Esophagus mucosa (tissue), 1 donor: ENCODE measurements around the gene NMT2. TPM values are rescaled to one million over a fixed set of nuclear protein-coding genes. Genes with fewer than 3 reads are reported as not detected.

Experiments
- ATAC-seq: fragments of 200-7000 bp; cut with Tn5 transposase; one replicate; pipeline ENCODE4 v1.9.1; 2020
- total RNA-seq: library from RNA; stranded (reverse); gene quantifications from one replicate; pipeline ENCODE4 v1.2.4, GENCODE V29; 2023
- donor health status: DM: yes; HTN: yes; CAD: no.

The NMT2 gene
- total RNA-seq, 1 donor from 2014 or later = 5.8 TPM

DNA sequence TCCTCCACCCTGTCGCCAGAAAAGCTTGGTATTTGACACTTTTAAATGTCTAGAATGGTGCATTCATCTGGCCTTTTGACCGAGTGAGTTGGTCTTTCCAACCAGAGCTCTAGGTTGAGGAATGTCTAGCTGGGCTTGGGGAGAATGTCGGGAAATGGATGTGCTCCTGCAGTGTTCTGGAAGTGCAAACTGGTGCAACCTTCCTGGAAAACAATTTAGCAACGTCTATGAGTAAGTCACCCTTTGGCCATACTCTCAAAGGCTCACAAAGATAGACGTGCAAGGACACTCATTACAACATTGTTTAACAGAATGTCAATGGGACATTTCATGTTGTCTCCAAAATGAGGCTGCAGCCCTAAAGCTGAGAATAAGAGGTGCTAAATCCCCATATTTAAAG lies 12.2 kb upstream of the NMT2 start:
- ATAC-seq = peak; percentile 68

DNA sequence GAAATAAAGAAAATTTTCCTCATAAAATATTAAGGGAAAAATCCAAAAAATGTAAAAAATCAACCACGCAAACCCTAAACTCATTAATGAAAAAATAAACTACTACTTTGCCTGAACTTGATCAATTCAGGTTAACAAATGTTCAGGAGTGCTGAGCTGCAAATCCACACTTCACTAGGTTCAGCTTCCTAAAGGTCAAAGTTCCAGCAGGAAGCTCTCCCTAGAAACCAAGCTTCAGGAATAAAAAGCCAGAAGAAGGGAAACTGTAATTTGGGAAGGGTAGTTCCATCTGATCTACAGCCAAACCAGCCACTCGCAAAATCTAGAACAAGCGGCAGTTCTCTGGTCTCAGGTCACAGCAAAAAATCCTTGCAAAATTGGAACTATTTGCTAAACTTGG lies 7.8 kb upstream of the NMT2 start:
- no peak for ATAC-seq

DNA sequence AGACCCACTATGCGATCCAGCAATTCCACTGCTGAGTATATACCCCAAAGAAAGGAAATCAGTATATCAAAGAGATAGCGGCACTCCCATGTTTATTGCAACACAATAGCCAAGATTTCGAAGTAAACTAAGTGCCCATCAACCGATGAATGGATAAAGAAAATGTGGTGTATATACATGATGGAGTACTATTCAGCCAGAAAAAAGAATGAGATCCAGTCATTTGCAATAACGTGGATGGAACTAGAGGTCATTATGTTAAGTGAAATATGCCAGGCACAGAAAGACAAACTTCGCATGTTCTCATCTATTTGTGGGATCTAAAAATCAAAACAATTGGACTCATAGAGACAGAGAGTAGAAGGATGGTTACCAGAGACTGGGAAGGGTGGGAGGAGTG lies 7.1 kb upstream of the NMT2 start:
- no peak for ATAC-seq

DNA sequence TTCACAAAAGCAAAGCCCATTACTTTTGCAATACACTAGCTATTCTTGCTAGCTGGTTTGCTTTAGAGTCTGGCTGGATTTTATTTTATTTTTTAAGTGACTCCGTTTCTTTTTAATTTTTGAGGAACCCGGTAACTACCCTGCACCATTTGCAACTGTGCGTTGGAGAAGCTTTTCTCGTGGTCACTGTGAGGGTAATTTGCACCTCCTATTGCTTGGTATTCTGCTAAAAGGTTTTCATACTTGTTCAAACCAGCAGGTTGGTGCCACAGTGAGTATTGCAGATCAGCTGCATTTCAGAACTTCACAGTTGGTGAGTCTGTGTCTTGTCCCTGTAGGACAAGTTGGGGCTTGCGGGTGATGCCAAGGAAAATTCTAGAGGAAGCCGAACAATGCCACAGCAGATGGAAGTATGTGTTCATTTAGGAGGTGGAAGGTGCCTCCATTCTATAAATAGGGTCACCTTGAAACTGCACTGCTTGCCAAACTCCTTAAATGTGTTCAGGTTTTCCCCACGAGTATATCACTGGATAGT lies 3.9 kb upstream of the NMT2 start:
- no peak for ATAC-seq

DNA sequence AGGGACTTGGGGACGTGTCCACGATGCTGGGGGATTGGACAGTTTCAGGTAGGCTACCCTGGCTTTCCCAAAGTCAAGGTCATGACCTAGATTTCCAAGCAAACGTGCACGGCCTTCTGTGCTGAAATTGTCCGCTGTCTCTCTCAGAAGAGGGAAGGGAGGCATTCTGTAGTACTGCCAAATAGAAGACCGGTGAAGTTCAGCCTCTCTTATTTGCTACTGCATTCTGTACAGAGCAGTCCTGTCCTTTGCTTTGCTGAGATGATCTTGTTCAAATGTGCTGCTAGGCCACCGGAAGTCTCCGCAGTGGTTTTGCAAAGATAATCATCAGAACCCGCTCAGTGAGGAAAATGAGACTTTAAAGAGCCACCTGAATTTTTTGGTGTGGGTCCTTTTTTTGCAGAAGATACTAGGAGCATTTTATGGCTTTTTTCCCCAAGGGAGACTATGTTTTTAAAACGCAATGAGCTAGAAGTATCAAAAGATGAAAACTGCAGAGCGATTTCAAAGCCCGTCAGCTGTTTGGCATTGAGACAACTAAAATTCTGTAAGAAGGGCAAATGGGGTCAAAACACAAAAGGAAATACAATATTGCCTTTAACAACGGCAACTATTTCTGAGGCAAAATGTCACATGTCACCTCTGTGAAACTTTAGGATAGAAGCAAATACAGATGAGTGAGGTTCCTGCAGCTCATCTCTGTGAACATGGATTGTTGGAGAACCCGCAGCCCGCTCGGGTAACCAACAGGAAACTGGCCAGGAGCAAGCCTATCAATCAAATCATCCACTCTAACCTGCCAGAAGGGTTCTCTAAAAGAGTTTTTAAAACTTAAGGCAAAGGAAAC lies 1.3 kb upstream of the NMT2 start:
- no peak for ATAC-seq

DNA sequence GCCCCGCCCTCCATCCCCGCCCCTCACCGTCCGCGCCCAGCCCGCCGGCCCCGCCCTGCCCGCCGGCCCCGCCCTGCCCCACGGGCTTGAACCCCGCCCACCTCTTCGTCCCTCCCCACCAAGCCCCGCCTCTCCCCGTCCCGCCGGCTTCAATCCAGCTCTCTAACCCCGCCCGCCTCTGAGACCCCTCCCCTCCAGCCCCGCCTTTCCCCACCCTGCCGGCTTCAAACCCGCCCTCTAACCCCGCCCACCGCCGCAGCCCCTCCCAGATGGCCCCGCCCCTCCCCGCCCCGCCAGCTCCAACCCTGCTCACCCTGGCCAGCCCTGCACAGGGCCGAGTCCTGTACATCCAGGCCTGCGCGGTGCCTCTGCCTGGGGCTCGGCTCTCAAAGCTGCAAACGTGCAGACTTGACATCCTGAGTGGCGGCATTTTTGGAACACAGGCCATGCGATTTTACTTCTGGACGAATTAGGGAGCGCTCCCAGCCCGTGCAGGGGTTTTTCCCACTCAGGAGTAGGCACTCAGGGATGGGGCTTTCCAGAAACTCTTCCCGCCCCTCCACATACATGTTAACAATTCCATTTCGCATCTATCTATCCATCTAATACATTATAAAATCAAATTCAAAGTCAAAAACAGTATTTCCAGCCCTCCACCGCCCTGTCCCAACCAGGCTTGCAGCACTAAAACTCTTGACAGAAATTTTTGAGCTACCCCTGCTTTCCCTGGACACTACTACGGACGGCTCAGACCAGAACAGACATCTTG lies 477 bp upstream of the NMT2 start:
- peak; percentile 97 for ATAC-seq

DNA sequence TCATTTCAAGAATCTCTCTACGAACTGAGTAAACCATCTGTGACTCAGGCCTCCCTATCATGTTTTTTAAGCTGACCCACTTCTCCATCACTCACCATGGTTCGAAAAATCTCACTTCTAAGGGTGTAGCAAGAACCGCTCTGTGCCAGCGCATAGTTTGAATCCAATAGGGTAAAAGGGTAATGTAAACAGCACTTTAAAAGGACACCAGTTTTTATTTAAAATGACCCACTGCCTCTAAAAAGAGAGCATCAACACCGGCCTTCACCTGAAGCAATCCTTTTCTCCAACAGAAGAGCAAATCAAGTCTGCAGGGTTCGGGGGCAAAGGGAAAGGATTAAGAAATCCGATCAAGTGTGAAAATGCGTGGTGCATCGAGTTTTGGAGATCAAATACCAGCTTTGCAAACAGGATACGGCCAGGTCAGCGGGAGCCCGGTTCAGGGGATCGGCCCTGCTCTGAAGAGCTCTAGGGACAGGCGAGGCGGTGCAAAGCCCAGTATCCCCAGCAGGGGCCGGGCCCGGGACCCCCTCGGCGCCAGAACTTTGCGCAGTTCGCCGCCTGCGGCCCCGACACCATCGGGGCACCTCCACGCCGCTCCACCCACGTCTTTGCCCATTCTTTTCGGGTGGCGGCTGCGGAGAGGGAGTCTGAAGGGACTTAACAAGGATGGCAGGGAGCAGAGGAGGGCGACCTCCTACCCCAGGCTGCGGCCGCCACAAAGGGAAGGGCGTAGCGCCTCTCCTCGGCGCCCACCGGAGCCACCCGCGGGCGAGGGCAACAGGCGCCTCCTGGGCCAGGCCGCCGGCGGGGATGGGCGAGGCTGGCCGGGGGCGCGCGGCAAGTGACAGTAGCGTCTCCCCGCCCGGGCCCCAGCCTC lies 842 bp downstream of the NMT2 start:
- peak; percentile 12 for ATAC-seq

DNA sequence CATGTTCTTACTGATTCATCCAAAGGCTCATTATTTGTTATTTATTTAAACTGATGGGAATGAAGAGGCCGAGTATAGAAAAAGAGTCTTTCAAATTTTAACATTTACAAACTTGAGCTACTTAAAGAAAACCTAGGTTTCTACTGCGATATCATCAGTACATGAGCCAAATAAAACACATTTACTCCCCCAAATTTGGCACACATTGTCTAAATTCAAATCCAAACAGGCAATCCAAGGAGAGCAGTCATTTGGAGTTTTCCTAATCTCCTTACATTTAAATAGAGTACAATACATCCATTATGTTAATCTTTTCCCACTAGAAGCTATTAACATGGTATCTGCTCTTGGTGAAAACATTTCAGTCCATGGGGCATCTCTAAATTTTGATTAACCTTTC lies 2.2 kb downstream of the NMT2 start:
- ATAC-seq = no peak

DNA sequence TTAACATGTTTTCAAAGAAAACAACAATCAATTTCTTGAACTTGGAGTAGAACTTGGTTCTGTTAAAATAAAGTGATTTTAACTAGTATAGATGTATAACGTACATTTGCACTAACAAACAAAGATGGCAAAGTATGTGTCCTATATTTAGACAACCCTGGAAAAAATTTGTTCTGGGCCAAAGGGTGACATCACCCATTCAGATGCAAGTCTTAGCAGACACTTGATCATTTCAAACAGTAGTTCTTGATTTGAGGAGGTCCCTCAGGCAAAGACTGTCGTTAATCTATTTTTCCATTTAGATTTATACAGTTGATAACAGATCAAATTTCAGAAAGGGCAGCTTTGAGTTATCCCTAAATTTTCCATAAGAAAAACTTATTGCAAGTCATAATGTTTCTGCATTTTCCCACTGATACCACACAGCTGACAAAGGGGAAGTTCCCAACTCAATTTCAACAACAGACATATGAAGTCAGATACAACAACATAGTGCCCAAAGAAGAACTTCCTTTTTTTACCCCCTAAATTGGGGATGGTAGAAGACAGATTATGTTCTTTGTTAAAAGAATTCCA lies 5.2 kb downstream of the NMT2 start:
- no peak for ATAC-seq

DNA sequence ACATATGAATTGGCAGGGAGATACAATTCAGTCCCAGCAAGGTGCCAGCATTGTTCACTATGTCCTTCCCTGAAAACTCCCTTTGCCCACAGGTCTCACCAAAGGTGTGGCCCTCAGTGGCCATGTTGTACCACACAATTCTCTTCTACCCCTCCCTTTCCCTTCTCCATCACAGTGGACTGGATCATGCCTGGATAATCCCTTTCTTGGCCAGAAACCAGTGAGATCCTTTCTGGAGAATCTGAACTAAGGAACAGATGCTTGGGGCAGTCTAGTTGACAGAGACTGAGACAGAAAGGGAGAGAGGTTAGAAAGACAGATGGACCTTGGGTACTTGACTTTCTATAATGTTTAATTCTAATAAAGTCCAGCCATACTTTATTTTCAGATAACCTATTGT lies 9.5 kb downstream of the NMT2 start:
- ATAC-seq = no peak

DNA sequence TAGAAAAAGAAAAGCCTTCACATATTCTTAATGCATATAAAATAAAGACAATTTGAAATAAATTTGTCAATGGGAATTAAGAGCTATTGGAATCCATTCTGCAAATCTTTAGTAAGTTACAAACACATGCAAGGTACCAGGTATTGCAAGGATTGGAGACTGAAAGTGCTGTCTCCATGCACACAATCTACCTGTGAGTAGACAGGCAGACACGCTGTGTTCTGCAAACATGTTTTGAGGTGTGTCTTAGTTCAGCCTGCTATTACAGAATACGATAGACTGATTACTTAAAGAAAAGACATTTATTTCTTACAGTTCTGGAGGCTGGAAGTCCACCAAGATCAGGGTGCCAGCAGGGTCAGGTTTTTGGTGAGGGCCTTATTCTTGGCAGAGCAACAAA lies 10.0 kb downstream of the NMT2 start:
- ATAC-seq = peak; percentile 48

DNA sequence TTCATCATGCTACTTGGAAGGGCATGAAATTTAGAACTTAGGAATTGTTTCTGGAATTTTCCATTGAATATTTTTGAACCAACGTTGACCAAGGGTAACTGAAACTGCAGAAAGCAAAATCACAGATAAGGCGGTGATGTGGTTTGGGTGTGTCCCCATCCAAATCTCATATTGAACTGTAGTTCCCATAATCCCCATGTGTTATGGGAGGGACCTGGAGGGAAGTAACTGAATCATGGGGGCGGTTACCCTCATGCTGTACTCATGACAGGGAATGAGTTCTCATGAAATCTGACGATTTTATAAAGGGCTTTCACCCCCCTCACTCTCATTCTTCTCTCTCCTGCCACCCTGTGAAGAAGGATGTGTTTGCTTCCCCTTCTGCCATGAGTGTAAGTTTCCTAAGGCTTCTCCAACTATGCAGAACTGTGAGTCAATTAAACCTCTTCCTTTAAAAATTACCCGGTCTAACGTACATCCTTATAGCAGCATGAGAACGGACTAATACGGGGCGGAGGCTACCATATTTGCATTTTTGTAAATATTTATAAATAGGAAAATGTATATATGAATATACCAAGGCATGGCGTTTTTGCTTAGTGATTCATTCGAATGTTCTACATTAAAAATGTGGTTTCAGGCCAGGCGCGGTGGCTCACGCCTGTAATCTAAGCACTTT lies 12.4 kb downstream of the NMT2 start:
- no peak for ATAC-seq

DNA sequence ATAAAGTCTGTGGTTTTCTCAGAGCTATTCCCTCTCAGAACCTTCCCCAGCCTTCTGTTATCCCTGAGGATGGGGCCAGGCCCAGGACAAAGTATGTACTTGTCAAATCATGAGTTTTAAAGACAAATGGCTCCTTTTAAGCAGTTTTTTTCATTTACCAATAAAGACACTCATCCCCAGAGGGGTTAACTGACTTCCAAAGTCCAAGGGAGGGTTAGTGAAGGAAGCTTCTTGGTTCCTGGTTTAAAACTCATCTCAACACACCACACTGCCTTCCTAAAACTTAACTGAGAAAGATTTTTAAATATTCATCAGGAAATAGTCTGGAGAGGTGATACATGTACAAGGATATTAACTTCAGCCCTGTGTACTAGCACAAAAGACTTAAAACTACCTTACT lies 15.9 kb downstream of the NMT2 start:
- no peak for ATAC-seq

DNA sequence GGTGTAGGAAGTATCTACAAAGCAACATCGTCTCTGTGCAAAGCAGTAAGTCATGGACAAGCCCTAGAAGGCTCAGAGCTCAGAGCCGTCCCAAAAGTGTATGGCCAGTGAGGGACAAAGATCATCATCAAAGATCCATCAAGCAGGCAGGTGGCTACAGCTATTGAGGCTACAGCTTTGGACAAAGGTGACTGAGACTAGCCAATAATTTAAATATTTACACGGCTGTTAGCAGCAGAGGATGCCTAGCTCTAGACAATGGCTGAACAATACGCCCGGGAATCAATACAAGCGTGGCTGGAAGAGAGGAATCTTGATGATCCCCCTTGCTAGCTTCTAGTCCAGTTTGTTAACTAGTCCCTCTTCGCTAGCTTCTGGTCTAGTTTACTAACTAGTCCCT lies 17.9 kb downstream of the NMT2 start:
- no peak for ATAC-seq

DNA sequence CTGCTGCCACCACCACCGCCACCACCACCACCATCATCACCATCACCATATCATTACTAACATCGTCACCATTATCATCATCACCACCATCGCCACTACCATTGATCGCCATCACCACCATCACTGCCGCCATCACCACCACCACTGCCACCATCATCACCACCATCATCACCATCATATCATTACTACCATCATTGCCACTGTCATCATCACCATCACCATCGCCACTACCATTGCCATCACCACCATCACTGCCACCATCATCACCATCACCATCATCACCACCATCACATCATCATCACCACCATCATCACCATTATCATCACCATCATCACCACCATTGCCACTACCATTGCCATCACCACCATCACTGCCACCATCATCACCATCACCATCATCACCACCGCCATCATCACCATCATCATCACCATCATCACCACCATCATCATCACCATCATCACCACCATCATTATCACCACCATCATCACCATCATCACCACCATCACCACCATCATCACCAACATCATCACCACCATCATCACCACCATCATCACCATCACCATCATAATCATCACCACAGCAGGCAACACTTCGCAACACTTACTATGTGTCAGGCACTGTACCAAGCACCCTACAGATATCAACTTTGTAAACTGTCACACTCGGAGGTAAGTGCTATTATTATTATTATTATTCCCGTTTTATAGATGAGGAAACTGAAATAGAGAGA lies 19.3 kb downstream of the NMT2 start:
- ATAC-seq = no peak

DNA sequence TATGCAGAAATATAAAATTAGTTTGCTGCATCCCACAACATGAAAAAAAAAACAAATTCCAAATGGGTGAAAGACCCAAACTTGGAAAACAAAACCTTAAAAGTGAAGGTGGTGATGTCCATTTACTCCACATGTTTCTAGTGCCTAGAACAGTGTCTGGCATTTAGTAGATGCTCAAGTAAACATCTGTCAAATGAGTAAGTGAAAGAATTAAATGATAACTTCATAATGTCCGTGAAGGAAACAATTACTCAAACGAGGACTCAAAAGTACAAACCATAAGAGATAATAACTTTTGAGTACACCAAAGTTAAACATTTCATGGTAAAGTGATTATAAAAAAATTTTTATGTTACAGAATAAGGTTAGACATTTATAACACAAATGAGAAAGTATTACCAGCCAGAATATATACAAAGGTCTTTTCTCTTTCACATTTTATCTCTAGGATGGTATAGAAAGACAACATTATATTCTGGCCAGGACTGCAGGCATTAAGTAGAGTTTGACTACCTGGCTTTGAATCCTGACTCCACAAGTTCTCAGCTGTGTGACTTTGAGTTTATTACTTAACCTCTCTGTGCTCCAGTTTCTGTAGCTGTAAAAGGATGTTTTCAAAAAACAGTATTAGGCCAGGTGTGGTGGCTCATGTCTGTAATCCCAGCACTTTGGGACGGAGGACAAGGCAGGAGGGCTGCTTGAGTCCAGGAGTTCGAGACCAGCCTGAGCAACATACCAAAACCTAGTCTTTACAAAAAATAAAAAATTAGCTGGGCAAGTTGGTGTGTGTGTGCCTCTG lies 20.7 kb downstream of the NMT2 start:
- no peak for ATAC-seq

DNA sequence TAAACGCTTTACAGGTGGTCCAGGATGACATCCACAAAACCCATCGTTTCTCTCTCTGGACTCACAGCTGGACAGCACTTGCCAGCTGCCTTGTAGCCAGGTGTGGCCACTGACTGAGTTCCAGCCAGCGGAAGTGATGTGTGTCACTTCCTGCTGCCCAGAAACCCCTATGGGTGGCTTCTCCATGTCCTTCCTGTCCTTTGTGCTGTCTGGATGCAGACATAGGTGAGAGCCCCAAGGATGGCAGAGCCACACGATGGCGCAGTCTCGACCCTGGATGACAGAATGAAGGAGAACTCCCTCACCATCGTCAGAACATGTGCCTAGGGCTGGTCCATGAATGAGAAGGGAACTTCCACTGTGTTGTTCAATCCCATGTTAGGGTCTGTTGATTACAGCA lies 22.1 kb downstream of the NMT2 start:
- no peak for ATAC-seq

DNA sequence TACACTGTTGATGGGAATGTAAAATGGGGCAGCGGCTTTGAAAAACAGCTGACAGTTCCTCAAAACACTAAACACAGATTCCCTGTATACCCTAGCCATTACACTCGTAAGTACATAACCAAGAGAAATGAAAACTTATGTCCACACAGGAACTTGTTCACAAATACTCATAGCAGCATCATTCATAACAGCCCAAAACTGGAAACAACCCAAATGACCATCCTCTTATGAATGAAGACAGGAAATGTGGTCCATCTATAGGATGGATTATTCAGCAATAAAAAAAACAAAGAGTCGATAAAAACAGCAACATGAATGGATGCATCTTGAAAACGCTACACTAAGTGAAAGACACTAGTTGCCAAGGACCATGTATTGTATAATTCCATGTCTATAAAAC lies 23.7 kb downstream of the NMT2 start:
- no peak for ATAC-seq

DNA sequence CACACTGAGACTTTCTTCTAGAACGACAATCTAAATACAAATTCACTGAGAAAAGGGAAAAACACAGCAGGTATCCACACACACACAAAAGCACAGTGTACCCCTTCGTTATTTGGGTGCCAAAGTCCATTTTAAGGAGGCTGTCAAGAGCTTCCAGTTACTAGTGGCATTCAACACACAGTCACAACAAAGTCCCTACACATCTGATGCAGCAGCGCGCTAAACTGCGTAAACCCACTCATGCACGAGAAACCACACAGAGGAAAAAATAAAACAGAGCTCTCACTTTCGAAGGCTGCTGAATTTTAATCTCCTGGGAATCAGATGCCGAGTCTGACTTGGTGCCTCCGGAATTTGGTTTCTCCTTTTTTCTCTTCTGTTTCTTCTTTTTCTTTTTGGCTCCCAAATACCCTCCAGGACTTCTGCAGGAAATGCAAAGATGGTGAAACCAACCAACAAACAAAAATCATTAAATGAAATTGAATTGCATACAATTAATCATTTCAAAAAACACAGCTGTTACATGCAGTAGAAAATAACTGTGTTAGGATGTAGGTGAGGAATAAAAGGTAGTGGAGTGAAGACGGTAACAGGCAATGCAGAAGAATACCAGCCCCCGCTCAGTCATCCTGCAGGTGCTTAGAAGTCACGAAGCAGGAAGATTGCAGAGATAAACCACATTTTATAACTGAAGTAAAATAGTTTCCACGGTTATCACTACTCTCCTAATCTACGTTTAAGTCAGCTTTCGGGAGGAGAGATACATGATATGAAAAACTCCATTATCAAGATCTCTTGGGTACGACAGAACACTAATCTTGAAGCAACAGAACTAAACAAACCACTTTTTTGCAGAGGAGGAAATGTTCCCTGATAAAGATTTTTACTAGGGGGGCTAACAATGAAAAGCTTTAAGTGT lies 27.1 kb downstream of the NMT2 start:
- no peak for ATAC-seq
